Neural cell (in vitro differentiated cells): ENCODE results near the gene CRTAC1. TPM values are rescaled to one million over a fixed set of nuclear protein-coding genes. Genes with fewer than 3 reads are reported as not detected.

Experiments
- H2AFZ ChIP-seq: fragments of 200-600, 300-800 bp; sonication (generic), shearing (Covaris generic); 2 replicates; pipeline ENCODE4 v1.6.0; 2014; ENCODE audit warnings: low read depth, mild to moderate bottlenecking, antibody characterized with exemption, low read length, moderate library complexity
- H3F3A ChIP-seq: fragments of 200-600 bp; shearing (Covaris generic); 2 replicates; pipeline ENCODE4 v1.6.1; 2016; ENCODE audit warnings: mild to moderate bottlenecking, moderate library complexity, mixed read lengths, antibody characterized with exemption, low read length; ENCODE audit not compliant: insufficient read depth, poor library complexity, severe bottlenecking
- H3K27ac ChIP-seq: fragments of 200-600, 300-800 bp; sonication (generic), shearing (Covaris generic); 2 replicates; pipeline ENCODE4 v1.5.1; 2014; ENCODE audit warnings: mild to moderate bottlenecking, low read length, moderate library complexity
- H3K27me3 ChIP-seq: fragments of 300-800, 200-600 bp; sonication (generic), shearing (Covaris generic); 2 replicates; pipeline ENCODE4 v1.6.0; 2014; ENCODE audit warnings: mild to moderate bottlenecking, low read depth, low read length, moderate library complexity; ENCODE audit not compliant: insufficient read depth
- H3K36me3 ChIP-seq: fragments of 300-800, 200-600 bp; sonication (generic), shearing (Covaris generic); 2 replicates; pipeline ENCODE4 v1.5.1; 2014; ENCODE audit warnings: mild to moderate bottlenecking, antibody characterized with exemption, low read length, moderate library complexity; ENCODE audit not compliant: insufficient read depth
- H3K4me2 ChIP-seq: fragments of 300-800, 200-600 bp; sonication (generic), shearing (Covaris generic); 2 replicates; pipeline ENCODE4 v1.6.0; 2014; ENCODE audit warnings: mild to moderate bottlenecking, low read length
- H3K4me3 ChIP-seq: fragments of 300-800, 200-600 bp; sonication (generic), shearing (Covaris generic); 2 replicates; pipeline ENCODE4 v1.5.1; 2014; ENCODE audit warnings: mild to moderate bottlenecking, low read length, moderate library complexity
- H3K79me2 ChIP-seq: fragments of 200-600 bp; shearing (Covaris generic); replicated peaks from 2 replicates; pipeline ENCODE4 v1.6.0; 2014; ENCODE audit warnings: mild to moderate bottlenecking, low read length, moderate library complexity; ENCODE audit not compliant: insufficient read depth
- H3K9ac ChIP-seq: fragments of 300-800, 200-600 bp; sonication (generic), shearing (Covaris generic); 2 replicates; pipeline ENCODE4 v1.6.1; 2016; ENCODE audit warnings: mild to moderate bottlenecking, low read length, mixed read lengths
- H3K9me2 ChIP-seq: fragments of 200-600 bp; shearing (Covaris generic); 2 replicates; pipeline ENCODE4 v1.6.1; 2016; ENCODE audit warnings: mild to moderate bottlenecking, low read length, mixed read lengths; ENCODE audit not compliant: insufficient read depth
- H3K9me3 ChIP-seq: fragments of 200-600, 300-800 bp; sonication (generic), shearing (Covaris generic); 2 replicates; pipeline ENCODE4 v1.6.1; 2016; ENCODE audit warnings: mild to moderate bottlenecking, mixed run types, low read length, moderate library complexity, mixed read lengths
- H4K20me1 ChIP-seq: fragments of 200-600 bp; shearing (Covaris generic); 2 replicates; pipeline ENCODE4 v1.6.1; 2016; ENCODE audit warnings: mild to moderate bottlenecking, mixed run types; ENCODE audit not compliant: insufficient read depth
- EP300 ChIP-seq: fragments of 450-650 bp; conservative IDR thresholded peaks from 2 replicates; pipeline ENCODE4 v1.6.1; 2014; ENCODE audit warnings: antibody characterized with exemption, mild to moderate bottlenecking, moderate library complexity; ENCODE audit not compliant: poor library complexity, severe bottlenecking
- EZH2 ChIP-seq: fragments of 200-600, 300-800 bp; shearing (Covaris generic), sonication (generic); IDR thresholded peaks from 2 replicates; pipeline ENCODE4 v1.6.1; 2014; ENCODE audit warnings: antibody characterized with exemption, low read length, borderline replicate concordance, mild to moderate bottlenecking; ENCODE audit not compliant: insufficient read depth, poor library complexity, severe bottlenecking
- MXI1 ChIP-seq: fragments of 450-650 bp; conservative IDR thresholded peaks from 2 replicates; pipeline ENCODE4 v1.6.1; 2014; ENCODE audit warnings: antibody characterized with exemption, mild to moderate bottlenecking; ENCODE audit not compliant: poor library complexity, severe bottlenecking
- POLR2AphosphoS5 ChIP-seq: IDR thresholded peaks from 2 replicates; pipeline ENCODE4 v1.6.1; 2012
- RAD21 ChIP-seq: fragments of 450-650 bp; conservative IDR thresholded peaks from 2 replicates; pipeline ENCODE4 v1.6.1; 2014; ENCODE audit warnings: antibody characterized with exemption, mild to moderate bottlenecking, moderate library complexity
- SMC3 ChIP-seq: fragments of 450-650 bp; conservative IDR thresholded peaks from 2 replicates; pipeline ENCODE4 v1.6.1; 2014; ENCODE audit warnings: antibody characterized with exemption, mild to moderate bottlenecking, moderate library complexity; ENCODE audit not compliant: poor library complexity
- TAF1 ChIP-seq: IDR thresholded peaks from 2 replicates; pipeline ENCODE4 v1.6.1; 2012; ENCODE audit warnings: low read depth
- polyA plus RNA-seq: library from polyadenylated mRNA; depleted of rRNA; stranded (reverse); fragments of >200 nt; gene quantifications from 2 replicates; pipeline ENCODE4 v1.2.3, GENCODE V29; 2014
- TF ChIP-seq, protein P1 (sequence below): IDR thresholded peaks from 2 replicates; pipeline ENCODE4 v1.6.1; 2012; ENCODE audit warnings: borderline replicate concordance
- TF ChIP-seq, protein P2 (sequence below): fragments of 450-650 bp; IDR thresholded peaks from 2 replicates; pipeline ENCODE4 v1.5.1; 2014; ENCODE audit warnings: antibody characterized with exemption, mild to moderate bottlenecking, moderate library complexity; ENCODE audit not compliant: poor library complexity, severe bottlenecking

Gene CRTAC1
- polyA plus RNA-seq, 1 donor from 2014 or later: 1.1 TPM

DNA sequence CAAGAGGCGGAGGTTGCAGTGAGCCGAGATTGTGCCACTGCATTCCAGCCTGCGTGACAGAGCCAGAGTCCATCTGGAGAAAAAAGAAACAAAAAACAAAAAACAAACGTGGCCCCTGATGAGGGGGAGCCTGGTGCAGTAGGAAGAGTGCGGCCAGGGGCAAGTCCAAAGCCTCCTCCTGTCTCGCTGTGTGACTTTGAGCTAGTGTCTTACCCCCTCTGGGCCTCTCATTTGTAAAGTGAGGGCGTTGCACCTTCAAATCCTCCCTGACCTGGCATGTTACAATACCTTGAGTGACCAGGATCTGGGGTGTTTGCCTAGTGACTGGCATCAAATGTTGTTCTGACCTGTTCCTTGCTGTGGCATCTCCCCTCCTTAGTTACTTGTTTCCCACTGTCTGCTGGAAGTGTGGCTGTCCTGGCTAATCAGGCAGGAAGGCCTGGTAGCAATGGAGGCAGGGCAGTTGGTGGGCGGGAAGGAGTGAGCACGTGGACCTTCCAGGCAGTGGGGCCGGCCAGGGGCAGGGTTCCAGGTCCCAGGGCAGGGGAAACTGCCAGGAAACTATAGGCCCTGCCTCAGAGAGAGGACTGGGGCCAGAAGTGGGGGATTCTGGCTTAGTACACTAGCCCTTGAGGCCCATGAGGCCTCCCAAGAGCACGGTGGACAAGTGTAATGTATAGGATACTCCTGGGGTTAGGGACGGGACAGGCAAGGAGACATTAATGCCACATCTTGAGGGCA lies 205.2 kb downstream of the CRTAC1 start:
- TF ChIP-seq SMC3 (no peak), POLR2AphosphoS5 (no peak), MXI1 (no peak), EP300 (no peak), EZH2 (no peak), TAF1 (no peak), RAD21 (no peak)
- TF ChIP-seq, protein P1, sequence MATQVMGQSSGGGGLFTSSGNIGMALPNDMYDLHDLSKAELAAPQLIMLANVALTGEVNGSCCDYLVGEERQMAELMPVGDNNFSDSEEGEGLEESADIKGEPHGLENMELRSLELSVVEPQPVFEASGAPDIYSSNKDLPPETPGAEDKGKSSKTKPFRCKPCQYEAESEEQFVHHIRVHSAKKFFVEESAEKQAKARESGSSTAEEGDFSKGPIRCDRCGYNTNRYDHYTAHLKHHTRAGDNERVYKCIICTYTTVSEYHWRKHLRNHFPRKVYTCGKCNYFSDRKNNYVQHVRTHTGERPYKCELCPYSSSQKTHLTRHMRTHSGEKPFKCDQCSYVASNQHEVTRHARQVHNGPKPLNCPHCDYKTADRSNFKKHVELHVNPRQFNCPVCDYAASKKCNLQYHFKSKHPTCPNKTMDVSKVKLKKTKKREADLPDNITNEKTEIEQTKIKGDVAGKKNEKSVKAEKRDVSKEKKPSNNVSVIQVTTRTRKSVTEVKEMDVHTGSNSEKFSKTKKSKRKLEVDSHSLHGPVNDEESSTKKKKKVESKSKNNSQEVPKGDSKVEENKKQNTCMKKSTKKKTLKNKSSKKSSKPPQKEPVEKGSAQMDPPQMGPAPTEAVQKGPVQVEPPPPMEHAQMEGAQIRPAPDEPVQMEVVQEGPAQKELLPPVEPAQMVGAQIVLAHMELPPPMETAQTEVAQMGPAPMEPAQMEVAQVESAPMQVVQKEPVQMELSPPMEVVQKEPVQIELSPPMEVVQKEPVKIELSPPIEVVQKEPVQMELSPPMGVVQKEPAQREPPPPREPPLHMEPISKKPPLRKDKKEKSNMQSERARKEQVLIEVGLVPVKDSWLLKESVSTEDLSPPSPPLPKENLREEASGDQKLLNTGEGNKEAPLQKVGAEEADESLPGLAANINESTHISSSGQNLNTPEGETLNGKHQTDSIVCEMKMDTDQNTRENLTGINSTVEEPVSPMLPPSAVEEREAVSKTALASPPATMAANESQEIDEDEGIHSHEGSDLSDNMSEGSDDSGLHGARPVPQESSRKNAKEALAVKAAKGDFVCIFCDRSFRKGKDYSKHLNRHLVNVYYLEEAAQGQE: no peak
- TF ChIP-seq, protein P2, sequence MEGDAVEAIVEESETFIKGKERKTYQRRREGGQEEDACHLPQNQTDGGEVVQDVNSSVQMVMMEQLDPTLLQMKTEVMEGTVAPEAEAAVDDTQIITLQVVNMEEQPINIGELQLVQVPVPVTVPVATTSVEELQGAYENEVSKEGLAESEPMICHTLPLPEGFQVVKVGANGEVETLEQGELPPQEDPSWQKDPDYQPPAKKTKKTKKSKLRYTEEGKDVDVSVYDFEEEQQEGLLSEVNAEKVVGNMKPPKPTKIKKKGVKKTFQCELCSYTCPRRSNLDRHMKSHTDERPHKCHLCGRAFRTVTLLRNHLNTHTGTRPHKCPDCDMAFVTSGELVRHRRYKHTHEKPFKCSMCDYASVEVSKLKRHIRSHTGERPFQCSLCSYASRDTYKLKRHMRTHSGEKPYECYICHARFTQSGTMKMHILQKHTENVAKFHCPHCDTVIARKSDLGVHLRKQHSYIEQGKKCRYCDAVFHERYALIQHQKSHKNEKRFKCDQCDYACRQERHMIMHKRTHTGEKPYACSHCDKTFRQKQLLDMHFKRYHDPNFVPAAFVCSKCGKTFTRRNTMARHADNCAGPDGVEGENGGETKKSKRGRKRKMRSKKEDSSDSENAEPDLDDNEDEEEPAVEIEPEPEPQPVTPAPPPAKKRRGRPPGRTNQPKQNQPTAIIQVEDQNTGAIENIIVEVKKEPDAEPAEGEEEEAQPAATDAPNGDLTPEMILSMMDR: no peak
- H3K27me3 ChIP-seq: no peaks in the 10 kb centered on the region
- H3K9ac ChIP-seq: no peak overlapping the region
- no peaks in the 10 kb centered on the region for H3K79me2 ChIP-seq
- H2AFZ ChIP-seq: no peak overlapping the region
- H3K9me2 ChIP-seq: no peaks in the 10 kb centered on the region
- no peak overlapping the region for H3K4me2 ChIP-seq
- no peaks in the 10 kb centered on the region for H3K36me3 ChIP-seq
- H3K27ac ChIP-seq: no peak overlapping the region
- no peaks in the 10 kb centered on the region for H3K9me3 ChIP-seq
- no peaks in the 10 kb centered on the region for H3F3A ChIP-seq
- no peak overlapping the region for H3K4me3 ChIP-seq
- no peaks in the 10 kb centered on the region for H4K20me1 ChIP-seq

DNA sequence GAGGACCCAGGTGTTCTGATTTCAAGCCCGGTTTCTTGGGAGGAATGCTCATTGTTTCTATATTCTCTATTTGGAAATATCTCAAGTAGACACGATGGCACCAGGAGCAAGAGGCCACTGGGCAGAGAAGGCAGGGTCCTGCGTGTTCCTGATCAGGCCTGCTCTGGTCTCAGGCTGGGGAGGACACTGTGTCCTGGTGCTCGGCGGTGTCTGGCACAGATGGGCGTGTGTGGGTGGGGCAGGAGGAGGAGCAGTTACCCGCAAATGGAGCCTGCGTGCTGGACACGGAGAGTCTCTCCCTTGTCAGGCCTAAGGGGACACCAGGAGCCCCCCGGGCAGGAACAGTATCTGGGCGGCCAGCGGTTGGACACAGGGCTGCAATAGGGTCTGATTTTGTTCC lies 206.7 kb downstream of the CRTAC1 start:
- H4K20me1 ChIP-seq: no peaks in the 10 kb centered on the region
- no peaks in the 10 kb centered on the region for H3K79me2 ChIP-seq
- H3K27me3 ChIP-seq: no peaks in the 10 kb centered on the region
- H3K4me3 ChIP-seq: no peak overlapping the region
- H3K27ac ChIP-seq: no peak overlapping the region
- TF ChIP-seq SMC3 (no peak), TAF1 (no peak), EZH2 (no peak), POLR2AphosphoS5 (no peak)
- TF ChIP-seq, protein P2: no peak
- H2AFZ ChIP-seq: no peak overlapping the region
- H3K9ac ChIP-seq: no peak overlapping the region
- H3K9me2 ChIP-seq: no peaks in the 10 kb centered on the region
- H3K9me3 ChIP-seq: no peaks in the 10 kb centered on the region
- no peaks in the 10 kb centered on the region for H3F3A ChIP-seq
- no peaks in the 10 kb centered on the region for H3K36me3 ChIP-seq
- H3K4me2 ChIP-seq: no peak overlapping the region
